Right lobe of liver (tissue), 6 donors: Measurements from ENCODE around the gene RUVBL1. TPM values are rescaled to one million over a fixed set of nuclear protein-coding genes. Genes with fewer than 3 reads are reported as not detected.

ENCODE experiments used
- ATAC-seq, 4 donors: fragments of 200-7000 bp; cut with Tn5 transposase; one replicate each; pipeline ENCODE4 v1.9.1; 2020; ENCODE audit warnings: mild to moderate bottlenecking in 4 of 4, moderate library complexity in 4 of 4
- DNase-seq, 3 donors: peaks; one replicate each; pipeline ENCODE4 v3.0.0-alpha.2; 2020
- H3K27ac ChIP-seq, 3 donors: fragments of 200-600 bp; one replicate each; pipeline ENCODE4 v1.8.0; 2022
- H3K27me3 ChIP-seq, 2 donors: fragments of 200-600 bp; one replicate each; pipeline ENCODE4 v1.8.0; 2022
- H3K36me3 ChIP-seq, 4 donors: fragments of 200-600 bp; sonication (generic) in 1 of 4; one replicate each; pipeline versions ENCODE4 v1.5.1 to v1.8.0; 2017 to 2022; ENCODE audit warnings: control low read depth in 1 of 4
- H3K4me1 ChIP-seq, 4 donors: fragments of 200-600 bp; sonication (generic) in 1 of 4; one replicate each; pipeline versions ENCODE4 v1.5.1 to v1.8.0; 2017 to 2022; ENCODE audit warnings: control low read depth in 1 of 4
- H3K4me3 ChIP-seq, 3 donors: fragments of 200-600 bp; one replicate each; pipeline ENCODE4 v1.8.0; 2022
- H3K9me3 ChIP-seq, 4 donors: fragments of 200-600 bp; sonication (generic) in 1 of 4; one replicate each; pipeline versions ENCODE4 v1.5.1 to v1.8.0; 2017 to 2022; ENCODE audit warnings: control low read depth in 1 of 4
- CTCF ChIP-seq, 4 donors: fragments of 200-600 bp in 3 of 4; fragments of 450-650 bp in 1 of 4; IDR thresholded peaks; one replicate each; pipeline versions ENCODE4 v1.5.1 to v1.8.0; 2016 to 2022; ENCODE audit warnings: antibody characterized with exemption in 4 of 4, mild to moderate bottlenecking in 2 of 4
- POLR2A ChIP-seq: fragments of 450-650 bp; IDR thresholded peaks from one replicate; pipeline ENCODE4 v1.6.1; 2017; ENCODE audit warnings: antibody characterized with exemption, mild to moderate bottlenecking
- WGBS: methylation state at CpG from one replicate; pipeline ENCODE4 v1.1.6; 2018; ENCODE audit warnings: low coverage, low lambda C conversion rate; ENCODE audit not compliant: insufficient coverage; ENCODE audit errors: missing lambda C conversion rate; 5-methylcytosine and 5-hydroxymethylcytosine counted together
- intact Hi-C, 2 donors: fragments of 100-400 bp; cut with DNase I; formaldehyde crosslinking; loops; one replicate each; pipeline versions ENCODE4 v1.11.2 to v1.14.1; 2022
- total RNA-seq, 6 experiments: library from RNA; depleted of rRNA in 2 of 6; stranded (reverse); fragments of >200 nt in 2 of 6; fragmentation: NEBNext Ultra II Directional in 3 of 6; extraction: Animal tissue kit (Norgen Biotek cat#: 25700) in 3 of 6; gene quantifications; one replicate each; pipeline versions ENCODE4 v1.1.0 to v1.2.4, GENCODE V29; 2016 to 2023
- donor health status: DM: no; HTN: yes; CAD: no.
- donor health status: DM: no; HTN: no; CAD: no.
- donor health status: DM: no; HTN: no; CAD: no.
- donor health status: DM: no; HTN: yes; CAD: no.
- donor health status: DM: no; HTN: yes; CAD: no.

Gene RUVBL1
- total RNA-seq, 6 experiments from 2014 or later = 8.6 to 20.3 (median 12.9) TPM

GRCh38 chr3:128095222-128095703 is 28.3 kb downstream of the RUVBL1 start:
- peak; percentile 86 to 93 (median 88) for ATAC-seq
- WGBS = 75% methylated on average over 1 of the region's 6 CpGs
- TF ChIP-seq POLR2A (no peak), CTCF (IDR thresholded peaks at IDR 0.05) (peak; percentile 84 to 93 (median 88))
- Histone ChIP-seq H3K27ac (peak overlapping the region in 1 of 3 donors; percentile 61), H3K9me3 (no peaks in the 10 kb centered on the region), H3K4me3 (no peak overlapping the region), H3K36me3 (peaks cover 0 to 8% (median 0%) of the 10 kb centered on the region in 4 donors), H3K4me1 (peaks cover 0 to 57% (median 21%) of the 10 kb centered on the region in 4 donors), H3K27me3 (no peaks in the 10 kb centered on the region)
- intact Hi-C loops = no loop called here
- DNase-seq = peak; percentile 88 to 91 (median 90)

GRCh38 chr3:128094295-128095151 is 29.1 kb downstream of the RUVBL1 start:
- peaks cover 0 to 50% (median 18%) of the 10 kb centered on the region in 4 donors for H3K4me1 ChIP-seq
- ATAC-seq (peak; percentile 81 to 95 (median 88)), DNase-seq (peak; percentile 74 to 90 (median 87))
- peaks cover 0 to 6% (median 0%) of the 10 kb centered on the region in 4 donors for H3K36me3 ChIP-seq
- H3K9me3 ChIP-seq = no peaks in the 10 kb centered on the region
- H3K27ac ChIP-seq = peak overlapping the region in 2 of 3 donors; percentile 11 to 61
- intact Hi-C loops = no loop called here
- TF ChIP-seq CTCF (IDR thresholded peaks at IDR 0.05) (peak; percentile 43 to 70 (median 62)), POLR2A (no peak)
- H3K27me3 ChIP-seq = no peaks in the 10 kb centered on the region
- WGBS = 29% methylated on average over 10 of the region's 13 CpGs
- H3K4me3 ChIP-seq = no peak overlapping the region

GRCh38 chr3:128091586-128091985 is 32.0 kb downstream of the RUVBL1 start:
- no peak overlapping the region for H3K4me3 ChIP-seq
- no peak for DNase-seq
- H3K36me3 ChIP-seq = peaks cover 0 to 6% (median 0%) of the 10 kb centered on the region in 4 donors
- intact Hi-C loops = no loop called here
- TF ChIP-seq CTCF (IDR thresholded peaks at IDR 0.05) (no peak), POLR2A (no peak)
- H3K4me1 ChIP-seq = peaks cover 0 to 23% (median 6%) of the 10 kb centered on the region in 4 donors
- no peaks in the 10 kb centered on the region for H3K27me3 ChIP-seq
- WGBS = 83% methylated on average over 2 of the region's 2 CpGs
- no peak for ATAC-seq
- no peak overlapping the region for H3K27ac ChIP-seq
- no peaks in the 10 kb centered on the region for H3K9me3 ChIP-seq

GRCh38 chr3:128089135-128089534 is 34.5 kb downstream of the RUVBL1 start:
- ATAC-seq = no peak
- TF ChIP-seq POLR2A (no peak), CTCF (IDR thresholded peaks at IDR 0.05) (no peak)
- H3K9me3 ChIP-seq = no peaks in the 10 kb centered on the region
- H3K4me3 ChIP-seq = no peak overlapping the region
- 83% methylated on average over 1 of the region's 1 CpG for WGBS
- no peak overlapping the region for H3K27ac ChIP-seq
- no peak for DNase-seq
- peaks cover 0 to 21% (median 7%) of the 10 kb centered on the region in 4 donors for H3K4me1 ChIP-seq
- intact Hi-C loops = no loop called here
- peaks cover 0 to 5% (median 0%) of the 10 kb centered on the region in 4 donors for H3K36me3 ChIP-seq
- no peaks in the 10 kb centered on the region for H3K27me3 ChIP-seq
